Measurements from ENCODE around the gene NSMCE3. TPM values are rescaled to one million over a fixed set of nuclear protein-coding genes. Genes with fewer than 3 reads are reported as not detected.
"Not testable (repeated sequence)": the region's sequence is repeated elsewhere in the genome, so short reads cannot be mapped to it uniquely, and the experiment has no call there.

The NSMCE3 gene
- total RNA-seq, 2 donors from 2014 or later, result 7.2 to 12.0 TPM

- ATAC-seq (replicated peaks), result no peak
- no peaks in the 10 kb centered on the region for H3K4me1 Mint-ChIP-seq
- H3K36me3 Mint-ChIP-seq (ENCODE audit: low read depth), result no peaks in the 10 kb centered on the region
- peaks cover 3% of the 10 kb centered on the region for H3K27me3 Mint-ChIP-seq
- no peak overlapping the region for H3K27ac Mint-ChIP-seq
- H3K4me3 Mint-ChIP-seq, result no peak overlapping the region
- no peaks in the 10 kb centered on the region for H3K9me3 Mint-ChIP-seq
Observed at GRCh38 chr15:29252234-29252633, 17.4 kb downstream of the NSMCE3 start.

GRCh38 chr15:29244544-29244943, 25.1 kb downstream of the NSMCE3 start:
- peaks cover under 1% of the 10 kb centered on the region for H3K27me3 Mint-ChIP-seq
- H3K4me1 Mint-ChIP-seq, result no peaks in the 10 kb centered on the region
- no peak overlapping the region for H3K4me3 Mint-ChIP-seq

GRCh38 chr15:29244123-29244522, 25.5 kb downstream of the NSMCE3 start:
- H3K4me3 Mint-ChIP-seq, result no peak overlapping the region
- peaks cover 5% of the 10 kb centered on the region for H3K27me3 Mint-ChIP-seq
- no peaks in the 10 kb centered on the region for H3K36me3 Mint-ChIP-seq (ENCODE audit: low read depth)
- no peak overlapping the region for H3K27ac Mint-ChIP-seq
- H3K4me1 Mint-ChIP-seq, result no peaks in the 10 kb centered on the region
- H3K9me3 Mint-ChIP-seq, result no peaks in the 10 kb centered on the region
- no peak for ATAC-seq (replicated peaks)

More at GRCh38 chr15:29244544-29244943, 25.1 kb downstream of the NSMCE3 start:
- Mint-ChIP-seq H3K36me3 (ENCODE audit: low read depth) (no peaks in the 10 kb centered on the region), H3K9me3 (no peaks in the 10 kb centered on the region), H3K27ac (no peak overlapping the region)
- ATAC-seq (replicated peaks), result no peak

GRCh38 chr15:29242456-29243242, 27.0 kb downstream of the NSMCE3 start:
- no peak overlapping the region for H3K27ac Mint-ChIP-seq
- no peak for ATAC-seq (replicated peaks)
- no peaks in the 10 kb centered on the region for H3K36me3 Mint-ChIP-seq (ENCODE audit: low read depth)
- H3K4me1 Mint-ChIP-seq, result no peaks in the 10 kb centered on the region
- H3K4me3 Mint-ChIP-seq, result no peak overlapping the region
- peaks cover 5% of the 10 kb centered on the region for H3K27me3 Mint-ChIP-seq
- H3K9me3 Mint-ChIP-seq, result no peaks in the 10 kb centered on the region

GRCh38 chr15:29241207-29241606, 28.4 kb downstream of the NSMCE3 start:
- Mint-ChIP-seq H3K4me3 (no peak overlapping the region), H3K4me1 (no peaks in the 10 kb centered on the region), H3K27me3 (peaks cover 5% of the 10 kb centered on the region), H3K36me3 (ENCODE audit: low read depth) (no peaks in the 10 kb centered on the region), H3K9me3 (no peaks in the 10 kb centered on the region), H3K27ac (no peak overlapping the region)
- no peak for ATAC-seq (replicated peaks)

GRCh38 chr15:29239395-29239794, 30.2 kb downstream of the NSMCE3 start:
- Mint-ChIP-seq H3K27ac (no peak overlapping the region), H3K27me3 (peaks cover 8% of the 10 kb centered on the region), H3K4me1 (no peaks in the 10 kb centered on the region), H3K4me3 (no peak overlapping the region), H3K9me3 (peaks cover 4% of the 10 kb centered on the region), H3K36me3 (ENCODE audit: low read depth) (no peaks in the 10 kb centered on the region)
- no peak for ATAC-seq (replicated peaks)

- Mint-ChIP-seq H3K4me1 (no peaks in the 10 kb centered on the region), H3K4me3 (no peak overlapping the region), H3K9me3 (peaks cover 4% of the 10 kb centered on the region), H3K27ac (no peak overlapping the region), H3K27me3 (peaks cover 18% of the 10 kb centered on the region), H3K36me3 (ENCODE audit: low read depth) (no peaks in the 10 kb centered on the region)
- ATAC-seq (replicated peaks), result no peak
Observed at GRCh38 chr15:29233566-29233965, 36.1 kb downstream of the NSMCE3 start.

GRCh38 chr15:29226436-29227208, 43.0 kb downstream of the NSMCE3 start:
- H3K36me3 Mint-ChIP-seq (ENCODE audit: low read depth), result no peaks in the 10 kb centered on the region
- H3K4me1 Mint-ChIP-seq, result no peaks in the 10 kb centered on the region
- no peak overlapping the region for H3K27ac Mint-ChIP-seq
- H3K4me3 Mint-ChIP-seq, result no peak overlapping the region
- no peak for ATAC-seq (replicated peaks)
- H3K27me3 Mint-ChIP-seq, result peaks cover 32% of the 10 kb centered on the region
- no peaks in the 10 kb centered on the region for H3K9me3 Mint-ChIP-seq

- no peak for ATAC-seq (replicated peaks)
- Mint-ChIP-seq H3K27ac (no peak overlapping the region), H3K4me3 (no peak overlapping the region), H3K4me1 (no peaks in the 10 kb centered on the region), H3K27me3 (peaks cover 31% of the 10 kb centered on the region), H3K36me3 (ENCODE audit: low read depth) (no peaks in the 10 kb centered on the region), H3K9me3 (no peaks in the 10 kb centered on the region)
Observed at GRCh38 chr15:29225534-29226234, 43.9 kb downstream of the NSMCE3 start.

GRCh38 chr15:29224987-29225363, 44.6 kb downstream of the NSMCE3 start:
- H3K27ac Mint-ChIP-seq; H3K4me3 Mint-ChIP-seq; H3K9me3 Mint-ChIP-seq; H3K4me1 Mint-ChIP-seq; ATAC-seq (replicated peaks); H3K36me3 Mint-ChIP-seq (ENCODE audit: low read depth): not testable (repeated sequence)
- H3K27me3 Mint-ChIP-seq, result peaks cover 26% of the 10 kb centered on the region

- H3K36me3 Mint-ChIP-seq (ENCODE audit: low read depth); H3K4me1 Mint-ChIP-seq; H3K9me3 Mint-ChIP-seq; H3K27ac Mint-ChIP-seq; ATAC-seq (replicated peaks); H3K4me3 Mint-ChIP-seq: not testable (repeated sequence)
- H3K27me3 Mint-ChIP-seq, result peaks cover 20% of the 10 kb centered on the region
Observed at GRCh38 chr15:29224235-29224986, 45.2 kb downstream of the NSMCE3 start.

GRCh38 chr15:29223640-29224039, 46.0 kb downstream of the NSMCE3 start:
- no peaks in the 10 kb centered on the region for H3K4me1 Mint-ChIP-seq
- H3K36me3 Mint-ChIP-seq (ENCODE audit: low read depth), result no peaks in the 10 kb centered on the region
- H3K9me3 Mint-ChIP-seq, result no peaks in the 10 kb centered on the region
- no peak for ATAC-seq (replicated peaks)
- H3K4me3 Mint-ChIP-seq, result no peak overlapping the region
- H3K27ac Mint-ChIP-seq, result no peak overlapping the region
- H3K27me3 Mint-ChIP-seq, result peaks cover 22% of the 10 kb centered on the region

GRCh38 chr15:29222129-29222853, 47.3 kb downstream of the NSMCE3 start:
- ATAC-seq (replicated peaks), result no peak
- Mint-ChIP-seq H3K36me3 (ENCODE audit: low read depth) (no peaks in the 10 kb centered on the region), H3K27ac (no peak overlapping the region), H3K9me3 (no peaks in the 10 kb centered on the region), H3K27me3 (peaks cover 27% of the 10 kb centered on the region), H3K4me3 (no peak overlapping the region), H3K4me1 (no peaks in the 10 kb centered on the region)

- no peak overlapping the region for H3K27ac Mint-ChIP-seq
- ATAC-seq (replicated peaks), result no peak
- H3K4me3 Mint-ChIP-seq, result no peak overlapping the region
Observed at GRCh38 chr15:29220852-29221251, 48.8 kb downstream of the NSMCE3 start.

More at GRCh38 chr15:29220852-29221251, 48.8 kb downstream of the NSMCE3 start:
- no peaks in the 10 kb centered on the region for H3K9me3 Mint-ChIP-seq
- no peaks in the 10 kb centered on the region for H3K4me1 Mint-ChIP-seq
- H3K36me3 Mint-ChIP-seq (ENCODE audit: low read depth), result no peaks in the 10 kb centered on the region
- peaks cover 29% of the 10 kb centered on the region for H3K27me3 Mint-ChIP-seq

All from activated T-helper 17 cell treated with anti-CD3 and anti-CD28 coated beads, Interleukin-2, amount 50 U/mL, for 72 hours (primary cell).